Stimulated activated CD8-positive, alpha-beta memory T cell treated with anti-CD3 and anti-CD28 coated beads, Interleukin-12 subunit alpha, Interleukin-12 subunit beta, amount 100 ng/mL, for 24 hours (primary cell): ENCODE data around the gene KRT15.

Experiments
- DNase-seq: peaks from one replicate; pipeline ENCODE4 v3.0.0-alpha.2; 2020; ENCODE audit errors: extremely low read depth

Gene KRT15

DNA sequence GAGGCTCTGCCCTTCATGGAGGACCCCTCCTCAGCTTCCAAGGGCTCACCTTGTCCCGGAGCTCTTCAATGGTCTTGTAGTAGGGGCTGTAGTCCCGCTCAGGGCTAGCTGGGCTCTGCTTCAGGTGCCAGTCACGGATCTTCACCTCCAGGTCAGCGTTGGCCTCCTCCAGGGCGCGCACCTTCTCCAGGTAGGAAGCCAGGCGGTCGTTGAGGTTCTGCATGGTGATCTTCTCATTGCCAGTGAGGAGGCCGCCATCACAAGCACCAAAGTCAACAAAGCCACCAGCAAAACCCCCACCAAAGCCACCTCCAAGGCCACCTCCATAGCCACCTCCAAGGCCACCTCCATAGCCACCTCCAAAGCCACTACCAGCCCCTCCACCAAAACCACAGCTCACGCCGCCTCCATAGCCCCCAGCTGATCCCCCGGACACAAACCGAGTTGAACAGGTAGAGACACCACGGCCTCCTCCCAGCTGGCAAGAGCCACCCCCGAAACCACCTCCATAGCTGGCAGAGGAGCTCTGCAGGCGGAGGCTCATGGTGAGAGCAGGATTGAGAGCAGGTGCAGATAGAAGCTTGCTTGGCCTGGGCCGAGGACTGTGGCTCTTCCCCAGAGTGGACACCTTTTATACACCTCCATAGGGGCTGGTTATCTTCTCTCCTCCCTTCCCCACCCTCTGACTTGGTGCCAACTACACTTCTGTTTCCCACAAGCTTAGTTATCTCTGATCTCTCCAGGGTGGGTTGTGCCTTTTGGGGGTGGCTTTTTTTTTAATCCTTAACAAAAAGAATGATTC, 13.5 kb downstream of the KRT15 start, which contains the start of gene KRT13:
Gene KRT13 (minus strand): TSS at position 606 of the 802 bp plus-strand sequence. CDS start 62 bp downstream, at position 544.
- DNase-seq, result no peak

DNA sequence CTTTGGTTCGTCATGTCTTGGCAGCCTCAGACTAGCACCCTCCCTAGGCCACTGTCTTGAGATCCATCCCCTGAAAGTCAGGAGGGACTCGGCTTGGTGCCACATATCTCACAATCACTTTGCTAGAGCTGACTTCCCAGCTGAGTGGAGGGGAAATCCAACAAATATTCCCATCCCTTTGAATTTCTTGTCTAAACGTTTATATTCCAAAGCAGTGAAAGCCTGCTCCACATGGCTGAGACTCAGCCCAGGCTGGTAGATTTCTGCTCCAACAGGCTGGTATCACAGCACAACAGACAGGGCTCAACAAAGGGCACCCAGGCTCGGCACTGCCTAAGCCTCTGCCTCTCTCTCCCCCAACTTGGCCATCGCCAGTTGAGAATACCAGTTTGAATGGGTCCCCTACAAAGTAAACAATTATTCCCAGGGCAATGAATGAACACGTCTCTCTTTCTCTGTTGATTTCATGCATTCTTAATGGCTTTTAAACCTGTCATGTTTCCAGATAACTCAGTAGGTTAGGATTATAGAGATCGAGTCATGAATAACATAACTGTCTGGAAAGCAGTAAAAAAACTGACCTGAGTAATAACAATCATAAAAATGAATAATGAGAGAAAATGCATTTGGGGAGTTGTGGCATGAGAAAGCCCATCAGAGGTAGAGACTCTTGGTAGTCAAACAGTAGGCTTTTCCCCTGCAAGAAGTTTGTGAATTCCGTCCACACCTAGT, 14.3 kb downstream of the KRT15 start:
- no peak for DNase-seq

DNA sequence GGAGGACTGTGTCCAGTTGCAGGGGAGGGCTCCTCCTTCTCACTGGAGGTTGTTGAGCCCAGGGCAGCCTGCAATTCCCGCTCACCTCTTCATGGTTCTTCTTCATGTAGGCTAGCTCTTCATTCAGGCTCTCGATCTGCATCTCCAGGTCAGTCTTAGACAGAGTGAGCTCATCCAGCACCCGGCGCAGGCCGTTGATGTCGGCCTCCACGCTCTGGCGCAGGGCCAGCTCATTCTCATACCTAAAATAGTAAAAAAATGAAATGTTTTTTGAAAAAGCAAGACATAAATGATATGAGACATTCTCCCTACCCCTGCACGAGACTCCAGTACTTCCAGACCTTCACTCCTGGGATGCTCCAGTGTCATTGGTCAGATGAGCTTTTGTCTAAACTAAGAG, 15.5 kb downstream of the KRT15 start:
- no peak for DNase-seq

DNA sequence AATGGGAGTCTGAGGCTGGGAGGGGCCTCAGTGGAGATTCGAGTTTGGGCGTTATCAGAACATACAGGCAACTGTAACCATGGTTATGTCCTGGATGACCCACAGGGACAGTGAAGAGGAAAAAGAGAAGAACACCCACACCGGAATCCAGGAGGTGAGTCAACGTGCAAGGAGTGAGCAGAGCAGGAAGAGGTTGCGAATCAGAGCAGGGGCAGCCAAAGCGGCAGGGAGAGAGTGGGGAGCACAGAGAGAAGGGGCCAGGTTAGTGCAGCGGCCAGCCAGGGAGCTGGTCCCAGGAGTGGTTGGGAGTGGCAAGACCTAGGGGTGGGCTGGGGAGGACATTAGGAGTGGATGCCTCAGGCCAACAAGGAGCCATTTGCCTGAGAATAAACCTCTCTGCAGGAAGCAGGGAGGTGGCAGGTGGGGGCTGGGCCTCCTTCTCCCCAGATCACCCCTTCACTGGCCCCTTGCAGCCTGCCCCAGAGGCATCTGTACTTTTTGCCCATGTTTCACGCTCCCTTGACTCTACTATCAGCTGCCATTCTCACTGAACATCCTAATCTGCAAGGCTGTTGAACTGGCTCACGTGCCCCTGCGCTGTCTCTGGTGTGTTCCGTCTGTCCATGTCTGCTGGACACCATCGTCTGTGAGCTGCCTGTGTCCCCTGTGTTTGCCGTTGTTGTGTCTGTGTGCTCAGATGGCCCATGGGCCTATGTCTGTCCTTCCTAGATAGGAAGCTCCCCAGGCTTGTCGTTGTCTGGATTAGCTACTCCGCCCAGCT, 18.4 kb downstream of the KRT15 start:
- DNase-seq, result no peak

DNA sequence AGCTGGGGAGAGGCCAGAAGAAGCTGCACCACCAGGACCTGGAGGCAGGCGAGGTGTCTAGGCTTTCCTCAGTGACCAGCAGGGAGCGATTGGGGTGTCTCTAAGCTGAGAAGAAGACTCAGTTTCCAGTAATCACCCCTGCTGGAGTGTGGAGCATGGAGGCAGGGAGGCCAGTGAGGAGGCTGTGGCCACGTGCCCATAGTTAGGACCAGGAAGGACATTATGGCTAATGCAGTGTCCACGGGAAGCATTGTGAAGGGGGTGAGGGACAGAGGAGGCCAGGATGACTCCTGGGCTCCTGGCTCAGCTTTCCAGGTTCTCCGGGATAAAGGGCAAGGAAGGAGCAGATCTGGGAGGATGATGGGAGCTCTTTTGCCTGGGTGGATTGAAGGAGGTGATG, 19.0 kb downstream of the KRT15 start:
- no peak for DNase-seq

DNA sequence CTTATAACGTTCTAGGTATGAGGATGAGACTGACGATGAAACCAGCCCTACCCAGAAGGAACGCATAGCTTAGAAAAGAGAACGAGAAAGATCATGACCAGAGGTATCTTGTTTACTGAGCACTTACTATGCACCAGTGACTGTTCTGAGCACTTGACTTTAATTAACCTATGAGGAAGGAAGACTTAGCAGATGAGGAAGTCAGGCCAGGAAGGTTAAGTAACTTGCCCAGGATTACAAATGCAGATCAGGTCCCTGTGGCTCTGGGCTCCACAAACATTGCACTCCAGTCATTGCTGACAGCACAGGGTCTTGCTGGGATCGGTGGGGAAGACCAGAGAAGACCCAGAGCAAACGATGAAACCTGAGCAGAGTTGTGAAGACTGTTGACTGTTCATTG, 20.4 kb downstream of the KRT15 start:
- no peak for DNase-seq

DNA sequence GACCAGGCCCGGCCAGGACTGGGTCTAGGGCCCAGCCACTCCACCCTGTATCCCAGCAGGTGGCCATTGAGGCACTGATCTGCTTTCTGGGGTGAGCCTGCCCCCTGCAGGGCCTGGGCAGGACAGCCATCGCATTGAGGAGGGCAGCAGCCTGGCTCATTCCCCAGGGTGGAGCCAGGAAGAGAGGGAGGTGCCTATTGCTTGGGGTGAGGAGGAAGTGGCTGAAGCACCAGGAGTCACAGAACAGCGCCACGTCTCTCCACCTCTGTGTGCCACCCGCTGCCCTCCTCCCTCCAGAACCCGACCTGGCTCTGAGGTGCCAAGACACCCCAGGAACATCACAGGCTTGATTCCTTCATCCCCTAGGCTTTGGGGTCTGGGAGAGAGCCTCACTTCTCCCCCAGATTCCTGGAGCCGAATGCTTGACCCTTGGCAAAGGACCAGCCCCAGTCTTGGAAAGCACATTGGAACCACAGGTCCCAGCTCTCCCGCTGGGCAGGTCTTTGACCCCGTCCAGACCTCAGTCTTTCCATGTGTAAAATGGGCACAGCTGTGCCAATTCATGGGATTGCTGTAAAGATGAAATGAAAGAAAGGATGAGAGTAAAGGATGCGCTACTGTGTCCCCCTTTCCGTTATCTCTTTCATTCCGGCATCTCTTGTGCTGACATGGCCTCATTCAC, 21.7 kb downstream of the KRT15 start:
- DNase-seq, result peak; percentile 16

DNA sequence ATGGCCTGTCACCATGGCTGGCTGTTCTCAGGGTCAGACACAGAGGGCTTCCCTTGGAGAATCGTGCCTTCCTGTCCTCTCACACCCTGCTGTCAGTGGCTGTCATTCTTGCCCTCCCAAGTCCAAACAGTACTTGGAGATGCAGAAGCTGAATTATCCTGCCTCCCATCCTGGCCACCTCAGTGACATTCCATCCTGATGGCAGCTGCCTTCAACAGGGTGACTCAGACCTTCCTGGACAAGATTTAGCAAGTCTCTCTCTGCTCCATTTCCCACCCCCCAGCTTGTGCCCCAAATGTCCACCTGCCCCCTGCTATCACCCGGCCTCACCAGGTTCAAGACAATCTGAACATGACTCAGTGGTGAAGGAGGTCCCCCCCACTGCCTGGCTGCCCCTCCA, 24.2 kb downstream of the KRT15 start:
- DNase-seq, result no peak

DNA sequence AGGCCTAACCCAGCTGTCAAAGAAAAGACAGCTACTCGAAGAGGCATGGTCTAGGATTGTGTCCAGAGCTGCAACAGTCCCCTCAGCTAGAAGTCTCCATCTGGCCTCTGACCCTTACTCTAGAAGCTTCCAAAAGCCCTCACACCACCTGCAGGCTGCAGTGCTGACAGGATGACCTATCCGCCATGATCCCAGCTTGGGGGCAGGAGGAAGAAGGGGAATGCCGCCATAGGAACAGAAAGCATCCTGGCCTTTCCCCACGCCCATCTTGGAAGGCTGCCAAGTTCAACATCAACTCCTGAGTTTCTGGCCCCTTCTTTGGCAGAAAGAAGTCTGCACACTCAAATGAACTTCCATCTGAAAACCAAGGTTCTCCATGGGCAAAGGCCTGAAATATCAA, 25.9 kb downstream of the KRT15 start:
- DNase-seq, result no peak

DNA sequence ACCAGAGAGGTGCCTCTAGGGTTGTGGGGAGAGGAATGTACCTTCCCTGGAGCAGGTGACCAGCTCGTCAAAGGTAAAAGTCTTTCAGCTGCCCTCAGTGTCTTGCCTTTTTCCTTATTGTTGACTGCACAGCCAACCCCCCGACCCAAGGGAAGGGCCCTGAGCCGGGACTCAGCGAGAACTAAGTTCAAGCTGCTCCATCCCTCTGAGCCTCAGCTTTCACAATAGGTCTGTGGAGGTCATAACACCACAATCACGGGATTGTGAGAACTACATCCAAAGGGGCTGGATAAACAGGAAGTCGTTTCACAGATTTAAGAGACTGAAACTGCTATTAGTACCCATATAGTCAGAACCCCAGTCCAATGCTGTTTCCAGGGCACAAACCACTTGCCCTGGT, 26.3 kb downstream of the KRT15 start:
- no peak for DNase-seq

DNA sequence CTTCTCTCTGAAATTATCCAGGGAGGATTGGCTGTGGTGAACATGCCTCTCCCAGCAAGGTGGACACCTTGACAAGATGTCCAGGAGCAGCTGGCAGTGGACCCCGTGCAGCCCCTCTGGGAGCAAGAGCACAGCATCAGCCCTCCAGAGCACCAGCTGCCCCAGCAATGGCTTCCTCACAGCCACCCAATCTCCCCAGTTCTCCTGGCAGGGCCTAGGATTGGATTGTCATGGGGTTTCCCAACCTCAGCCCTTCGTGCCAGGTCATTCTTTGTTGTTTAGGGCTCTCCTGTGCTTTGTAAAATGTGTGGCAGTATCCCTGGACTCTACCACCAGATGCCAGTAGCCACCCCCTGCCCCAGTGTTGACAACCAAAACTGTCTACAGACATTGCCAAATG, 27.2 kb downstream of the KRT15 start:
- no peak for DNase-seq

DNA sequence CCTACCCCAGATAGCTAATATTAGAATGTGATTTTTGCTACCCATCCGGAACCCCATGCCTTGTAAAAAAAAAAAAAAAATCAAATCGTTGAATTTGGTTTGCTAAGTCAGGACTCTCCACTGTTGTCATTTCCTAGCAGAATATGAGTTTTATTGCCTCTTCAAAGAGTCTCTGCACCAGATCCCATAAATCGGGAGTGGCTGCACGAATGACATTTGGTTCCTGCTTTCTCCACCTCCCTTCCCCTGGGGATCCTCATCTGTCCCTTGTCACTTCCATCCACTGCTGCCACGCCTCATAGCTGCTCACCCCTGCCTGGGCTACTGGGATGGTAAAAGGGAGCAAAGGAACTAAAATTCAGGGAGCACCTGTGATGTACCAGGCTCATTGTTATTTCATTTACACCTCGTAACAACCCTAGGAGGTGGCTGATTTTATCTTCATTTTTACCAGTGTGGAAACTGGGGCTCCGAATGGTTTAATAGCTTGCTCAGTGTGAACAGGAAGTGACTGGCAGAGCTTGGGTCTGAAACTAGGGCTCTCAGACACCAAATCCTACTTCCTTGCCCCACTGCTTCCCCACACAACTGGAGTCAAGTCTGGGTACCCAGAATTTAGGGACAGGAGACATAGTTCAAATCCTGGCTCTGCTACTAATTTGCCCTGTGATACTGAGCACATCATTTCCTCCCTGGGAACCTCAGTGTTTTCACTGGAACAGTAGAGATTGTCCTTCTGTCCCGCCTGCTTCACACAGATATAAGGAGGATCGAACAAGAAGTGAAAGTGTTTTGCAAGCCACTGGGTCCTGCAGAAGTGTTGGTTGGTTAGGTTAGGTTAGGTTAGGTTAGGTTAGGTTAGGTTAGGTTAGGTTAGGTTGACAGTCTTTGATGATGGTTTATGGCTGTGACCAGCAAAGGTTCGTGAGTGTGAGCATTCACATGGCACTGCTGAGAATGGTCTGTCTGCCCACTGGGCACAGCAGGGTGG, 28.4 kb downstream of the KRT15 start:
- DNase-seq, result no peak

DNA sequence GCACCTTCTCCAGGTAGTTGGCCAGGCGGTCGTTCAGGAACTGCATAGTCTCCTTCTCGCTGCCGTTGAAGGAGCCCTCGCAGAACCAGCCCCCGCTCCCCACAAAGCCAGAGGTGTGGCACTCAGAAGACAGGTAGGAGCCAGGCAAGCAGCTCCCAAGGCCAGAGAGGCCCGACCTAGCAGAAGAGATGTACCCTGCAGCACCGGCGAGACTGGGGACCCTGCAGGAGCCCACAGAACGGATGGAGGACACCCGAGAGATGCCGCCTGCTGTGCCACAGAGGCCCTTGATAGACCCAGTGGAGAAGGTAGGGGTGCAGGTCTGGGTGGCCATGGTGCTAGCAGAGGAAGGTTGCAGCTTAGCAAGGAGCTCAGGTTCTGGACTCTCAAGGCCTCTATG, 29.2 kb downstream of the KRT15 start, which contains the start of gene KRT36:
Gene KRT36 (minus strand): TSS at position 380 of the 400 bp plus-strand sequence. CDS start 46 bp downstream, at position 334.
- DNase-seq, result no peak

DNA sequence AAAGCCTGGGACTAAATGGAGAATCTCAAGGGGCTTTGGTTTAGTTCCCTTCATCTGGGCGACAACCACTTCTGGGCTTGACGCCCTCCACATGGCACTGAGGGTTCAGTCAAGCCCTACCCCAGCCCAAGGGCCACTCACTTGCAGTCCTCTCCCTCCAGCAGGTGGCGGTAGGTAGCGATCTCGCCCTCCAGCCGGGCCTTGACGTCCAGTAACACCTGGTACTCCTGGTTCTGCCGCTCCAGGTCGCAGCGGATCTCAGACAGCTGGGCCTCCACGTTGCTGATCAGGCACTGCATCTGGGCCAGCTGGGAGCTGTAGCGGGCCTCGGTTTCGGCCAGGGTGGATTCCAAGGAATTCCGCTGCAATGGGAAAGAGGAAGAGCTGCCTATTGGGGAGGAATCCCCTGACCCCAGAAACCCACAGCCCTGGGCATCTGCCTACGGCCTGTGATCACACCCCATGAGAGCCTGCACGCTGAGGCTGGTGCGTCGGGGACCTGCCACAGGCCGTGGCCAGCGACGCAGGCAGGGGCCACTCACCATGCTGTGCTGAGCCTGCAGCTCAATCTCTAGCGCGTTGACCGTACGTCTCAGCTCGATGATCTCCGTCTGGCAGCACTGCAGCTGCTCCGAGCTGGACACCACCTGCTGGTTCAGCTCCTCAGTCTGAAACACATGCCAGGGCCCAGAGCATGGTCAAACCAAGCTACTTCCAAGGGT, 31.7 kb downstream of the KRT15 start:
- no peak for DNase-seq

DNA sequence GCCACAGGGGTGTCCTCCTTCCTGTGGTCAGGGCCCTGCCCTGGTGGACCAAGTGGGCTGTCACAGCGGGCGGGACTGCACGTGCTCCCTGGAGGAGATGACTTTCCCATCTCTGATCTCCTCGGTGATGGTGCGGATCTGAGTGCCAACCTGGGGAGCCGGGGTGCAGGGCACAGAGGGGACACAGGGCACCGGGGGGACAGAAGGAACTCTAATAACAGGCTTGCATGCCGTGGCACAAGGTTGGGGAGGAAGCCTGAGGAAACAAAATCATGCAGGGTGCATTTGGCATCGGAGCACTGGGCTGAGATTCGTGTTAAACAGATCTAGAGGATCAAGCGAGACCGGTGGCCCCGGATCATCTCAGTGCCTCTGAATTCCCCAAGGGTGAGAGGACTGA, 32.4 kb downstream of the KRT15 start:
- no peak for DNase-seq

DNA sequence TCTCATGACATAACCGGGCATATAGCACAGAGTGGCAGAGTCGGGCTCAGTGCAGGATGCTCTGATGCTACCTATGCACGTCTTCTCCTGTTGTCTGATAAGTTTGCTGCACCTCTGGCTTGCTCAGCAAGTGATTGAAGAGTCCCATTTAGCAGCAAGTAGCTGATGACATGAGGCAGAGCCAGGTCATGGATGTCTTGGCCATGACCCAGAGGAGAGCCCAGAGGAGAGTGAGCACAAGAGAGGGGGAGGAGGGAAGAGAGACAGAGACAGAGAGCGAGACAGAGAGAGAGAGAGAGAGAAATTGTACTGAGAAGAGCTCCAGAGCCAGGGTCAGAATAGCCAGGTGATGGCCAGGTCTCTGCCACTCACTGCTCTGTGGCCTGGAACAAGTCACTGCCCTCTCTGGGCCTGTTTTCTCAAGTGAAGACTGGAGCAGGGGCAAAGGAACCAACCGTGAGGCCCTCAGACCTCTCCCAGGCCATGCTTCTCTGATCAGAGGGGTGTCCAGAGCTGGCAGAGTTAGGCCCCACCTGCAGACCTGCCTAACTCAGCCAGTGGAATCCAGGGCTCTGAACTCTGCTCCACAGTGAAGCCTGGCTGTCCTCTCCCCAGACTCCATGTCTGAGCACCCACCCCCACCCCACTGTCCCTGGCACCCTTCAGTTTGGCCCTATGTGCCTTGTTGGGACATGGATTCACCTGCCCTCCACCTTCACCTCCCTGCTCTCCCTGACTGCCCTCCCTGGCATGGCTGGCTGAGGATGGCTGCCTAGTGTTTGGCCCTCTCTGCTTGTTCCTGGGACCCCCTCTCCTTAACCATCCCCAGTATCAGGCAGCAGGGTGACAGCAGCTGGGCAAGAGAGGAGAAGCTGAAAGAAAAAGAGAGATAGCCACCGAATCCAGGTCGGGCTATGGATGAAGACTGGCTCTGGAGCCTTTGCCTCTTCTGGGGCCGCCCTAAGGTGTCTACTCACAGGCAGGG, 33.5 kb downstream of the KRT15 start:
- DNase-seq, result no peak

DNA sequence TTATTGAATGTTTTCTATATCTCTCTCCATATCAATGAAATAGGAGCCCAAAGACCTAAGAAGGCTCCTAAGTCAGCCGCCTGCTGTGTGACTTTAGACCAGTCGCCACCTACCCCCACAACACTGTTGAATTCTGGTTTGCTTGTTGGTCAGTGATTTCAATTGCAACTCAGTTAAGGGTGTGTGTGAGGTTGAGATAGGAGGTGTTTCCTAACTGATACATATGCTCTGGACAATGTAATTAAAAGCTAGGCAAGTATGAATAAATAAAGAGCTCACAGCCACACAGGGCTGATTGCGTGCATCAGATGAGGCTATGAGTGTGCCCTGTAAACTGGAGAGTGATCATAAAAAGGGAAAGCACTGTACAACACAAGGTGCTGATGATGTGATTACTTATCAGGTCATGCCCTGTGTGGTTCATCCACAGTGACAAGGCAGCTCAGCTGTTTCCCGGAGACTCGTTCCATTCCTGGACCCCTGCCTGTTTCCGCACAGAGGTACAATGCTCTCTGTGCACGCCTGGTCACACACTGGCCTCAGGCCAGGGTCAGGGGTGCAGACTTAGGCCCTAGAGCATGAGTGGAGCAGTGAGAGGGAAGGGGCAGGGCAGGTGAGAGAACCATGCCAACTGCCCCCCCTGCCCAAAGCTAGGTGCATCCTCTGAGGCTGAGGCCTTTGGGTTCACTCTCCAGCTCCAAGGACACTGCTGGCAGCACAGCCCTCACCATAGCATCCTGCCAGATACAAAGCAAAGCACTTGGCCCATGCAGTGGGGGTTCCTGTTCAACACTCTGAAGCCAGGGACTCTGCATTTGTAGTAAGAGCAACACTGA, 34.5 kb downstream of the KRT15 start:
- DNase-seq, result no peak

DNA sequence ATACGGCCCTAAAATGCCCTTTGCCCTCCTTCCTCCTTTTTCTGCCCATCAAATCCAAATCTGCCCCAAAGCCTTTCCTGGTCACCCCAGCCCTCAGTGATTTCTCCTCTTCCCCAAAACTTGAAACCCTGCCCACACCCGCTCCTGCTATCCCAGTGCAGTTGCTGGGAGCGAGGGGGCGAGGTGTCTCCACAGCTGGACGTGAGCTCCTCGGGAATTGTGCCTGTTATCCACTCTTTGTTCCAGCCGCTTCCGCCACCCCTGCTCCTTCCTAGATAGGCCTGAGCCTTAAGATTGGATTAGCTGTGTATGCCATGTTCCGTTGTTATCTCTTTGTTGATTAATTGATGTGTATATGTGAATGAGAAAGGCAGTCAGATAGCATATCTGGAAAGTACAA, 35.2 kb downstream of the KRT15 start:
- DNase-seq, result no peak
